GM19351 (cell line): ENCODE data around the gene CCDC180.
"Not testable (repeated sequence)": the region's sequence is repeated elsewhere in the genome, so short reads cannot be mapped to it uniquely, and the experiment has no call there.

Source experiments
- ATAC-seq: cut with Tn5 transposase; IDR thresholded peaks from one replicate; pipeline ENCODE4 v1.9.1; 2021; ENCODE audit warnings: mild to moderate bottlenecking, moderate library complexity; ENCODE audit not compliant: unreplicated experiment

The CCDC180 gene

DNA sequence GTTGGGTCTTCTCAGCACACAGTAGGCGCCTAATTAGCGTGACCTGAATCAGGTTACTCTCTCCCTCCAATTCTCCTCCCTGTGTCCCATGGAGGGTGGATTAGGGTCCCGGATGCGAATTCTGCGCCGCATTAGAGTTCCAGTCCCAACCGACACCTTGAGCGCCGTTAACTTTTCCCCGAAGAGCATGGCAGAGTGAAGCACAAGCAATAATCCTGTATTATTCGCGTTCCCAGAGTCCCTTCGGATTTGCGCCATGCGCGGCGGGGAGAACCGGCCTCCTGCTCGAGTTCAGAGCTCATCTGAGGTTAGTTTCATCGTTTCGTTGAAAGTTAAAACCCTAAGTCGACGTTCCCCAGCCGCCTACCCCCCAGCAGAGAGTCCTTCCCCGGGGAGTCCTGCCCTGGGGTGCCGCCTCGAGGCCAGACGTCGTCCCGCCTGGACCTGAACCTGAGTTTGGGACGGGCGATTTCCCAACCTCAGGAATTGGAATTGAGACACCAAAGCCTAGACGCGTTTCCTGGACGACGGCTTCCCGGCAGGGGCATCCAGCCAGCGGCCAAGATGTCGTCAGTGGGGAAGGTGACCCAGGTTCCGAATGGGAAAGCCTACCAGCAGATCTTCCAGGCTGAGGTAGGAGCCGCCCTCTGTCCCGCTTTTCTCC, at the start of gene CCDC180:
Gene CCDC180 (plus strand): TSS at position 160 of the 664 bp plus-strand sequence. CDS start 405 bp downstream, at position 565.
- ATAC-seq = no peak

DNA sequence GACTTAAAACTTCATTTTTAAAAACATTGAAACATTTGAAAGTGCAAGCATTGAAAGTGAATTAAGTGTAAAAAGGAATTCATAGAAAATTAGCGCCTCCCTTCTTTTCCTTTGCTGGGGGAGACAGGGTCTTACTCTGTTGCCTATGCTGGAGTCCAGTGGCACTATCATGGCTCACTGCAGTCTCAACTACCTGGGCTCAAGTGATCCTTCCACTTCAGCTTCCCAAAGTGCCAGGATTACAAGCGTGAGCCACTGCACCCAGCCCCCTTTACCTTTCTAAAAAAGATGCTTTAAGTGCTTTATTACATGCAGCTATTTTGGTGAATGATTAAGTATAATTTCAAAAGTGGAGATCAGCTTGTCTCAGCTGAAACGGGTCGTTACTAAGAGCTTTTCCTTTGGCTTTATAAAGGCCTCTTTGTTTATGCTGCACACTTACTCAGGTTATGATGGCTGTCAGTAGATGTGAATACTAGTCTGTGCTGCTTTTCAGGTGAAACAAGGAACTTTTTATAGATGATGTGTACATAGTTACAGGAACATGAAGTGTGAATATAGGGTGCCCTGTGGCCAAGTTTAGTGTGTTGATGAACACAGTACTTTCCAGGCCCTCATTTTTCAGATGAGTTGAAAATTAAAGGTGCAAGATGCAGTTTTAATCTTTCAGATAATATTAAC, 47.5 kb upstream of the CCDC180 start:
- ATAC-seq = not testable (repeated sequence)

DNA sequence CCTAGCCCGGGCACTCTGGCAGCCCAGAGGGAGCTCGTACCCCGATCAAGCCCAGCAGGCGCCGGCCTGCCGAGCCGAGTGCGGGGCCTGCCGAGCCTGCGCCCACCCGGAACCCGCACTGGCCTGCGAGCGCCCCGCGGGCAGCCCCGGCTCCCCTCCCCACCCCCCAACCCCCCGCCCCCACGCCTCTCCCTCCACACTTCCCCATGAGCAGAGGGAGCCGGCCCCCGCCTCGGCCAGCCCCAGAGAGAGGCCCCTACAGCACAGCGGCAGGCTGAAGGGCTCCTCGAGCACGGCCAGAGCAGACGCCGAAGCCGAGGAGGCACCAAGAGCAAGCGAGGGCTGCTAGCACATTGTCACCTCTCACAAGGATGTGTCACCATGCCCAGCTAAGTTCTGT, 36.2 kb upstream of the CCDC180 start:
- ATAC-seq = no peak

DNA sequence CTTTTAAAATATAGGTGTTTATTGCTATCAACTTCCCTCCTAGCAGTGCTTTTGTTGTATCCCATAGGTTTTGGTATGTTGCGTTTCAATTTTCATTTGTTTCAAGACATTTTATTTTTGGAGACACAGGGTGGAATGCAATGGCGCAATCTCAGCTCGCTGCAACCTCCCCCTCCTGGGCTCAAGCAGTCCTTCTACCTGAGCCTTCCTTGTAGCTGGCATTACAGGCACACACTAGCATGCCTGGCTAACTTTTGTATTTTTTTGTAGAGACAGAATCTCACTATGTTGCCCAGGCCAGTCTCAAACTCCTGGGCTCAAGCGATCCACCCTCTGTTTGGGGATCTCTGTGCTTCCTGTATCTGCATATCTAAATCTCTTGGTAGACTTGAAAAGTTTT, 35.4 kb upstream of the CCDC180 start:
- ATAC-seq = no peak

DNA sequence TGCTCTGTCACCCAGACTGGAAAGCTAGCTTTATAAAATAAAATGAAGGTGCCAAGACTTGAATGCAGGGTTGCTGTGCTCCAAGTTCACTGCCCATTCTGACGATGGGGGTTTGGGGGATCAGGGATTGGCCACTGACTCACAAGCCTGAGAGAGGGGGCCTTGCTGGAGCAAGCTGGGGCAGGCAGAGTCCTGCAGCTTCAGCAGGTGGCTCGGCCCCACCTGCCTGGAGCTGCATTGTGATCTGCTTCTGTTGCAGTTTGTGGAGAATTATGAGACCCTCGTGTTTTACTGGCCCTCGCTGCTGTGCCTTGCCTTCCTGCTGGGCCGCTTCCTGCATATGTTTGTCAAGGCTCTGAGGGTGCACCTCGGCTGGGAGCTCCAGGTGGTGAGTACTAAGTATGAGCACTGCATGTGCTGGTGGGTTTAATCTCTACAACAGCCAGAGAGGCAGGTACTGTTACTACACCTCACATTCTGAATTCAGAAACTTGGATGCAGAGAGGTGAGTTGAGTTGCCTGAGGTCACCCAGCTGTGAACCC, 31.1 kb upstream of the CCDC180 start:
- ATAC-seq = no peak

DNA sequence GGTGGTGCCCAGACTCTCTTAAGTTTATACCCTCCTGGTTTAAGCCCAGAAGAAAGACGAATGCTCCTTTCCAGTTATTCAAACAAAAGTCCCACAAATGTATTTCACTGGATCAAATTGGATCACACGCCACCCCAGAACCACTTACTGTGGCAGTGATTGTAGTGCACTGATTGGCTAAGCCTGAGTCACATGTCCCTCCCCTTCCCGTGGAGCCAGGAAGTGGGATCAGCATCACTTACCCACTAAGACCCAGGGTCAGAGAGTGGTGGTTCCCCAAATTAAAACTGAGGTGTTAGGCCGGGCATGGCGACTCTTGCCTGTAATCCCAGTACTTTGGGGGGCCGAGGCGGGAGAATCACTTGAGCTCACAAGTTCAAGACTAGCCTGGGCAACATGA, 29.5 kb upstream of the CCDC180 start:
- ATAC-seq = no peak

DNA sequence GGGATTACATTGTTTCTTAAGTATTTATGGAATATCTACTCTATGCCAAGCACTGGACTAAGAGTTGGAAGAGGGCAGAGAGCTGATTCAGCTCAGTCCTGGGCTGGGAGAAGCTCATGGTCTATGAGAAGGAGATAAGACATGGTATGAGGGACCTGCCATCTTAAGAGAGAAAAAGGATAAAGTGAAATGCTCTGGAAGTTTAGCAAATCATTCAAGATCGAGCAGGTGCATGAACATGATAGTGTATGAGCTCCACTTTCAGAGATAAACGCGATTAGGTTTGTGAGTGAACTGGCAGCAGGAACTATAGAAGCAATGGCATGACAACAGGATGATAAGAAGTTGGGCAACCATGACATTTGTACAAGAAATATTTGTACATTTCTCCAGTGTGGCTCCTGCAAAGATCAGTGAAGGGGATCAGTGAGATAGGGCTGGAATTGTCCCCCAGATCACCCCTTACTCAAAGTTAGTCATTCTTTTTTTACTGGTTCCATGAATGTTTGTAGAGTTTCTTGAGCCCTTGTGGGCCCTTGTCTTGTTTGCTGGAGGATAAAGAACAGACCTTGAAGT, 26.6 kb upstream of the CCDC180 start:
- ATAC-seq = no peak

DNA sequence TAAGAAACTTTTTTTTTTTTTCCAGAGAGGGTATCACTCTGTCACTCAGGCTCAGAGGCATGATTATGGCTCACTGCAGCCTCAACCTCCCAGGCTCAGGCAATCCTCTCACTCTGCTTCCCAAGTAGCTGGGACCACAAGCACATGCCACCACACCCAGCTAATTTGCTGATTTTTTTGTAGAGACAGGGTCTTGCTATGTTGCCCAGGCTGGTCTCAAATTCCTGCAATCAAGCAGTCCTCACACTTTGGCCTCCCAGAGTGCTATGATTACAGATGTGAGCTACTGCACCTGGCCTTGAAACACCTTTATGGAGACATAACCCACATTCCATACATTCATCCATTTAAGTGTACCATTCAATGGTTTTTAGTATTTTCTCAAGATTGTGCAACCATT, 23.7 kb upstream of the CCDC180 start:
- ATAC-seq = no peak

DNA sequence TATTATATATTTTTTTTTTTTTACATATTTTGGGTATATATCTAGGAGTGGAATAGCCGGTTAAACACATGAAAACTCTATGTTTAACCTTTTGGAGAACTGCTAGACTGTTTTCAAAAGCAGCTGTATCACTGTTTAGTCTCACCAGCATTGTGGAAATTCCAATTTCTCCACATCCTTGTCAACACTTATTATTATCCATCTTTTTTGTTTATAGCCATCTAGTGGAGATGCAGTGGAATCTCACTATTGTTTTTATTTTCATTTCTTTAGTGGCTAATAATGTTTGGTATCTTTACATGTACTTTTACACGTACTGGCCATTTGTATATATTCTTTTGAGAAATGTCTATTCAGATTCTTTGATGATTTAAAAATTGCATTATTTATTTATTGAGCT, 22.7 kb upstream of the CCDC180 start:
- ATAC-seq = no peak

DNA sequence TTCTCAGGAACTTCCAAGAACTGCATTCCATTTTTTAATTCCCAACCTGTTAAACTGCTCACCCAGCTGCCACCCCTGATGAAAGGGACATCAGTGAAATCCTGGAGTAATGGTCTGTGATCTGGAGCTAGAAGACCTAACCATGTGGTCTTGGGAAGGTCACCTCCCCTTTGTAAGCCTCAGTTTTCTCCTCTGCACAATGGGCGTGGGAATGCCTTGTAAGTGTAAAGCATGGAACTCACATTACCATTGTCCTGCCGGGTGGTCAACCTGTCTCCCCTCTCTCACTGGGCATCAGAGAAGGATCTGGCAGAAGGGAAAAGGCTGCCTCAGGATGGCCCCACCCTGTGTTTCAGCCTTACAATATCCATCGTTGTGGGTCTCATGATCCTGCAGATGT, 15.3 kb upstream of the CCDC180 start:
- ATAC-seq = no peak

DNA sequence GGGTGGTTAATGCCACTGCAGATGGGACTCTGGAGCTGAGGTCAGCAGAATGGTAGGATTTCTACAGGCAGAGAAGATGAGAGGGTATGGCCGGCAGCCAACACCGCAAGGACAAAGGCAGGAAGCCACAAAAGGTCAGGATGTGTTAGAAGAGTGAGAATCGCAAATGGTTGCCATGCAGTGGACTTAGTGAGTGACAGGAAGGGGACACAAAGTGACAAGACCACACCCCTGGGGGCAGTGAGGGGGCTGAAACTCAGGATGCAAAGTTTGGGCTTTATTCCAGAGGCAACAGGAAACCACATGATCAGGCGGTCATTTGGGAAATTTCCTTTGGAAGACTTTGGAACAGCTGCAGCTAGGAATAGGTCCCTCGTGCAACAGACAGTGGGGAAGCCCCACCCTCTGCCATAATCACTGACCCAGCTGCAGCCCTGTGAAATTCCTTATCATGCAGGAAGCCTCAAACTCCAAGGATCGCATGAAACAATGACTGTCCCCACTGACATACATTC, 14.2 kb upstream of the CCDC180 start:
- no peak for ATAC-seq

DNA sequence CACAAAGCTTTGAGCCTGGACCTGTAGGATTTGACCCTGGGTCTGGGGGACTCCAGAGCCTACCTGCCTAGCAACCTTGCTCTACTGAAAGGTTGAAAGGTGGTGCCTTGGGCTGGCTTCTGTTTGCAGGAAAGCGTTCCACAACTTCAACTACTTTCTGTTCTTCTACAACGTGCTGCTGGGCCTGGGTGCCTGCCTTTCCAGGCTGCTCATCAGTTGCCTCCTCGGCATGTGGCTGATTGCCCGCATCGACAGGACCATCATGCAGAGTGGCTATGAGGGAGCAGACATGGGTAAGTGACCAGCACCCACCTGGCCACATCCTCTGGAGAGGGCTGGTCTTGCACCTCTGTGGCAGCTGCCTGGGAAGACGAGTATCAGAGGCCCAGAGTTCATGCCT, 13.6 kb upstream of the CCDC180 start:
- no peak for ATAC-seq

DNA sequence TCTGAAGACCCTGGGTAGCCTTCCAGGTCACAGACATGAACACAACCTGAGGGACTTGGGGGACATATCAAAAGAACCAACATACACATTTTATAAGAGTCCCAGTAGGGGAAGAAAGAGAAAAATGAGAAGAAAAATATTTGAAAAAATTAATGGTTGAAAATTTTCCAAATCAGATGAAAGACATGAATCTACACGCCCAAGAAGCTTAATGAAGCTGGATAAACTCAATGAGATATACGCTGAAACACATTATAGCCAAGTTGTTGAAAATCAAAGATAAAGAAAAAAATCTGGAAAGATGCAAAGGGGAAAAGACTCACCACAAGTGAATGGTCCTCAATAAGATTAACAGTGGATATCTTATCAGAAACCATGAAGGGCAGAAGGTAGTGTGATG, 9.6 kb upstream of the CCDC180 start:
- ATAC-seq = no peak

DNA sequence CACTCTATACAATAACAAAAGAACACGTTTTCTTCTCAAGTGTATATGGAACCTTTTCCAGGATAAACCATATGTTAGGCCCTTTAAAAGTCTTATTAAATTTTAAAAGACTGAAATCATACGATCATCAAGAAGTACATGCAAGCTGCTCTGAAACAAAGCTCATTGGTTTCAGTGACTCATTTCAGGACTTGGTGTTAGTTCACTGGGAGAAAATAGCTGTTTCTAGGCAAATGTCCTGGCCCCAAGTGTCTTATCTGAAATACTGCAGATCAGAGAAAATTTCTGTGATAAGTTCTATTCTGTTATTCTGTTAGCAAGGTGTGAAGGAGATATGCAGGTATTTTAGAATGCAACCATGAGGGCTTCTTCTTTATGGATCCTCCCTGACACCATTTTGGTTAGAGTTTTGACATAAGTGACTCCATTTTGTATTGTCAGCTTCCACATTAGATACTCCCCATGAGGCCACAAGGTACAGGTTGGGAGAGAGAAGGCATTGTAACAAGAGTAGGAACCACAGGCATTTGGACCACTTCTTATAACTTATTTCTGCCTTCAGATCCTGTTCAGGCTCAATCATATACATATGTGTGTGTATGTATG, 7.5 kb upstream of the CCDC180 start:
- peak; percentile 99 for ATAC-seq

DNA sequence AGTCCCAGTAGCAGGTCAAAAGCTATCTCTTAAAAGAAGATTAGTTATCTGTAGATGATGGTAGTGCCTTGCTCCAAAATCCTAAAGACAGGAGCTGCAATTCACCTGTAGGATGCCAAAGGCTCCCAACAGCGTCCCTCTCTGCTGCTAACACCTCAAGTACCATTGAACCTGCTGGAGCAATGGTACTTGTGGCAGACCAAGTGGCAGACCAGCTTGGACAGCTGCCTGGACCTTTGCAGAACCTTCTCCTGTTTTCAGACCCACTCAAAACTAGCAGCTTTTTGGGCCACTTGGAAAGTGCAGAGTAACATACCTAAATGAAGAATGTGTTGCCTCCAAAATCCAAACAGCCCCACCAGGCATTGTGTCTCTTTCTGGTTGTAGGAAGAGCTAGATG, 6.9 kb upstream of the CCDC180 start:
- ATAC-seq = no peak

DNA sequence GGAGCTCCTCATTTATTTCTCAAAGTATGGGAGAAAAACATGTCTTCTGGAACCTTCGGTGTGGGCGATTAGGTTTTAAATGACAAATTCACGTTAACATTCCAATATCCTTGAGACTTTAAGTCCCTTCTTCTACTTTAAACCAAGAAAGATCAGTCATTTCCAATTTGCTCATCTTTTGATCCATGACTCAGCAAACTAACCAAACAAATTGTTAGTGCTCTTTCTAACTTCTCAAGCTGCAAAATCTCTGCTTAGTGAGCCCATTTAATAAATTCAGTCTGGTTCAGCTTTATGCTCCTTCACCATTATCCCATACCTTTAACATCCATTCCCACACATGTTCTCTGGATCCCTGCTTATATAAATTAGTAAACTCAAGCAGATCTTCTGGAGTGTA, 5.5 kb upstream of the CCDC180 start:
- ATAC-seq = no peak

DNA sequence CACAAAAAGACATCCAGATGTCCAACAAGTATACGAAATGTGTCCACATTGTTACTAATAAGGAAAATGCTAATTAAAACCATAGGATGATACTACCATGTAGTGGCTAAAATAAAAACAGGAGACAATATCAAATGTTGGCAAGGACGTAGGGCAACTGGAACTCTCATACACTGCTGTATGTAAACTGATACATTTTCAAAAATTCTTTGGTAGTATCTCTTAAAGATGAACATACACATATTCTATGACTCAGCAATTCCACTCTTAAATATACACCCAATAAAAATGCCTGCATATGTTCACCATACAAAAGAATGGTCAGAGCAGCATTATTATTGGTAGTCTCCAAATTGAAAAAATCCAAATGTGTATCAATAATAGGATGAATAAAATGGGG, 2.9 kb upstream of the CCDC180 start:
- no peak for ATAC-seq

DNA sequence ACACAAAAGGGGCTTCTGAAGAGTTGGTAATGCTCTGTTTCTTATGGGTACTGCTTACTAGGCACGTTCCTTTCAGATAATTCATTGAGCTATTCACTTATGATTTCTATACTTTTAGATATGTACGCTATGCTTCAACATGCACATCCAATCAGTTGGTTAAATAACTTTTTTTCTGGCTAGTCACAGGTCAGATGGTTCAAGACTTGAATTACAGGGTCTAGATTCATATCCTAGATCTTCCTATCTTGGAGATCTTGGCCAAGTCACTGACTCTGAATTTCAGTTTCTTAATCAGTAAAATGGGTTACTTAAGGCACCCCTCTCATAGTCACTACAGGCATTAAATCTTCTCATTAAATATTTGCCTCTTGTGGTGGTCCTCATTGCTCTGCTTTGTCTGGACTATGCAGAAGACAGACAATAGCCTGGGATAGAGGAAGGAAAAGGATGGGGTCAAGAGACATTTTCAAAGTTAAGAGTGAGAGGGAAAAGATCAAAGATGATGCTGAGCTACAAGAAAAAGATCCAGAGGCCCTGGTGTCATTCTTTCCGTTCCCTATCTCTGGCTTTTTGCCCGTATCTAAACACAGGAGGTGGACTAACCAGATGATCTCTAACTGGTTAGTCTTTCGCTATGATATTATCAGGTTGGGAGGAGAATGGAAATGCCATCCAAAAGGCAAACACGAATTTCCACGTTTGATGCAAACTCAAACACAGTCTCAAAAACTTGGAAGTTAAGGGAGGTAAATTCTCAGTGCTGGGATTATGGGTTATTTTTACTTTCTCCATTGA, 1.8 kb upstream of the CCDC180 start:
- ATAC-seq = no peak

DNA sequence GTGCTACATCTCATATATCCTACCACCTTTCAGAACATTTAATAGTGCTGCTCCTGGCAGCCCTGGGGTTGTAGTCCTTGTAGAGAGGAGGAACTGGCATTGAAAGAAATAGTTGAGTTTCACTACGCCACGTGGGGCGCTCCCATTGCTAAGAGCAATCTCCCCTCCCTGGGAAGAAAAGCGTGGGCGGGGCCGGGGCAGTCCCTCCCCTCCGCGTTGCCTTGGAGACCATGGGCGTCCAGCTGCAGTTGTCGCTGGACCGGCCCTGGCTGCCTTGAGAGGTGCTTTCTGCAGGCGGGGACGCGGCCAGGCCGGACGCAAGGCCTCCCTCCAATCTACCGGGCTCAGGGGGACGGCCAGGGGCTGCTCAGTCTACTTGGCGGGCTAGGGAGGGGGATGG, 368 bp upstream of the CCDC180 start:
- no peak for ATAC-seq

DNA sequence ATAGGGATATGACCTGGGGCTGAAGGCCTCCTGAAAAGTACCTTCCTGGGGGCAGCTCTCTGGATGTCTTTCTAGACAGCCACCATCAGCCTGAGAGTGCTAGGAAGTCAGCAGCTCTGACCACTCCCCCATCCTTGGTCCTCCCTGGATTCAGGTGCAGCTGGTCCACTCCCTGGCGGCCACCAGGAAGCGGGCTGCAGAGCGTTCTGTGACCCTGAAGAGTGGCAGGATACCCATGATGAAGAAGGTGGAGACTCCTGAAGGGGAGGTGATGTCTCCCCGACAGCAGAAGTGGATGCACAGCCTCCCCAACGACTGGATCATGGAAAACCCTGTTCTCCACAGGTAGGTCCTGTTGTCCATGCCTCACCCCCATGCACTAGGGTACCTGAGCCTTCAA, 1.8 kb downstream of the CCDC180 start:
- ATAC-seq = no peak

DNA sequence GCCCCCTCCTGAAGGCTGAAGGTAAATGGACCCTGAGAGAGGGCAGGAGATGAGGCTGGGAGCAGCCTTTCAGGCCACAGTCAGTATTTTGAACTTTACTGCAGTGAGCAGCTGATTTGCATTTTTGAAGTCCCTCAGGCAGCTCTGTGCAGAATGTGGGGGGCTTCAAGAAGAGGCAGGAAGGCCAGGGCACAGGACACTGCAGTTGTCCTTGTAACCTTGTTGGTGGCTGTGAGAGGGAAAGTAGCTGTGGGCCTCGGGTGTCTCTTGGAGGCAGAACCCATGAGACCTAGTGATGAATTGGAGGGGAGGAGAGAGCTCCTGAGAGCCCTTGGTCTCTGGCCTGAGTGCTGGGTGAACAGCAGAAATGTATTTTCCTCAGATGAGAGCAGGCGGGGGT, 2.6 kb downstream of the CCDC180 start:
- ATAC-seq = no peak
